GM13977 (cell line): ENCODE measurements around the gene PLEK2.

Experiments
- DNase-seq: peaks from one replicate; pipeline ENCODE4 v3.0.0; 2012; ENCODE audit warnings: low spot score
- CTCF ChIP-seq: IDR thresholded peaks from 2 replicates; pipeline ENCODE4 v1.5.1; 2012; ENCODE audit warnings: mild to moderate bottlenecking, control low read depth; ENCODE audit not compliant: insufficient read depth; ENCODE audit errors: extremely low read depth, missing control alignments
- in situ Hi-C: fragments of 300-500 bp; cut with MboI; formaldehyde crosslinking; loops from one replicate; pipeline ENCODE4 v1.12.0; 2022; ENCODE audit warnings: low sequenced_read_pairs, low pct_unique_long_range_greater_than_20kb, mixed read lengths, inconsistent platforms; ENCODE audit not compliant: unreplicated experiment

Gene PLEK2

GRCh38 chr14:67360470-67361206 is 51.3 kb downstream of the PLEK2 start:
- DNase-seq = no peak
- in situ Hi-C loops = no loop called here
- TF ChIP-seq CTCF = no peak

DNA sequence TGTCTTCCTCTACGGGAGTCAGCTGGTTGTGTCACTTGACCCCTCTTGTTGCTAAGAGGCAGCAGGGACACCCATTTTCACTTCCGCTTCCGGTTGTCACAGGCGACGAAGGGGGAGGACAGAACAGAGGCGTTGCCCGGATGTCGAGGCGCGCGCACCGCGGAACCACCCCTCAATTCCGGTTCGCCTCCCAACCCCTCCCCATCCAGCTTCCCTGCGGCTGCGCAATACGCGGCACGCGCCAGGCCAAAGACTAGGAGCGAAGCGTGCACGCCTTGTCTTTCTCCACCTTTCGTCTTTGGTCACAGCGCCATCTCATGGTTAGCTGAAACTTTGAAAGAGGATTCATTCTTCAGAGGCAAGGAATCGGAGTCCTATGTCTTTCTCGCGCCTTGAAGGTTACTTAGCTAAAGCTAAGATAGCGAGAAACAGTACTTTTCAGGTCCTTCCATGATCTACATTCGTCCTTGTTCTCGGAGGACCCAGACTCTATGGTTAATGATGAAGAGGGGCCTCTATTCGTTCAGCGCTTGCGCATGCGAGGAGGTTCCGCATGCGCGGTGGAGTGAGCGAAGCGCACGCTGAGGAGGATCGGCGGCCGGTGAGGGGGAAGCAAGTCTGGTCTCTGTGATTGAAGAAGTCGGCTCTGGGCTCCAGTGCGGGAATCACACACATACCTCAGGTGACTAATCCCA is 52.0 kb downstream of the PLEK2 start, which contains the start of the genes ATP6V1D and EIF2S1:
TSS of gene ATP6V1D (minus strand) at position 30 of the 695 bp plus-strand sequence. CDS start 106 bp downstream, outside the sequence.
TSS of gene EIF2S1 (plus strand) at position 554 of the 695 bp plus-strand sequence. CDS start 4,440 bp downstream, outside the sequence.
- peak; percentile 94 for DNase-seq
- in situ Hi-C loops = no loop called here
- TF ChIP-seq CTCF = peak; percentile 84

DNA sequence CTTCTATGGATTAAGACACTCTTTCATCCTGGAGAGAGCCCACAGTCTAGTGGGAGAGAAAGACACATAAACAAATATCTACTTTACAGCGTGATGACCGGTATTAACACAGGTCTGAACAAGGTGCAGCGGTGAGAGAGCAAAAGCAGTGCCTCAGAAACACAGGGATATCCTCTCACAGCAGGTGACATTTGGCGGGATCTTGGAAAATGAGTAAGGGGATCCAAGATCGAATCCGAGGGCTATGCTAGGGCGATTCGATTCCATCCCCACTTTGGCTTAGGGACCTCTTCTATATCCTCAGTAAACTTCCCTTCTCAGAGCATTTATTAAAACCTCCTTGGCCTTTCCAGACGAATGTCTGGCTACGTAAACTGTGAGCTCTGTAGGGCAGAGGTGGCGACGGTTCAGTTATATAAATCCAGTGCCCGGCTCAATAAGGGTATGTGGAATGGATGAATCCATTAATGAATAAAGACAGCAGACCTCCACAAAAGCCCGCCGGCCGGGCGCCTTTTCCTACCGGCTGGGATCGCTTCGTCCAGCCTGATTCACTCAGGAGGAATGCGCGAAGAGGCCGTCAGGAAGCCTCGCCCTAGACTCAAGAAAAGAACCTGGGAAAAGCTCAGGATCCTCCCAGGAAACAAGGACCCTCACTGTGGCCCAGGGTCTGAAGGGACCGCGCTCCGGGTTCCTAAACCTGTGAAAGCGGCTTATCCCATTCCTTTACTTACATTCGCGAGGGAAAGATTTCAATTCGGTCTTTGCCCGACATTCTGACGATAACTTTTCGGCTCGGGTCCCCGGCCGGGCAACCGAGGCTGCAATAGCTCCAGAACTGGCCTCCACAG is 52.8 kb downstream of the PLEK2 start:
- TF ChIP-seq CTCF = no peak
- no peak for DNase-seq
- in situ Hi-C loops = no loop called here

DNA sequence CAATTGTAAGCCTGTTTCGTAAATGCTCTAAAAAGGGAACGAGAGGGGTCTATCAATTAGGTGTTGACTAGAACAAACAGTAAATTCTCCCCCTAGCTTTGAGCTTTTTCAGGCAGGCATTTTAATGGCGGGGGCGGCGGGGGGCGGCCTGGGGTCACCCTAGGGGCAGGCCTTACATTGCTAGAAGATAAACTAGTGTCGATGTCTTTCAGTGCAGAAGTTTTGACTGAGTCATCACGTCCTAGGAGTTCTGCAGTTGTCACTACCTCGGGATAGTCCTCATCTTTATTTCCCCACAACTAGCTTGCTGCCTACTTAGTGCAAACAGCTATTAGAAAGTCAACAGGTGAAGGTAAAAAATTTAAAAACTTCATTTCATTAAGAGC is 54.0 kb downstream of the PLEK2 start:
- TF ChIP-seq CTCF = no peak
- in situ Hi-C loops = no loop called here
- DNase-seq = no peak

- DNase-seq = no peak
- in situ Hi-C loops = no loop called here
- TF ChIP-seq CTCF = no peak
Measured at GRCh38 chr14:67357186-67357968, 54.6 kb downstream of the PLEK2 start.

DNA sequence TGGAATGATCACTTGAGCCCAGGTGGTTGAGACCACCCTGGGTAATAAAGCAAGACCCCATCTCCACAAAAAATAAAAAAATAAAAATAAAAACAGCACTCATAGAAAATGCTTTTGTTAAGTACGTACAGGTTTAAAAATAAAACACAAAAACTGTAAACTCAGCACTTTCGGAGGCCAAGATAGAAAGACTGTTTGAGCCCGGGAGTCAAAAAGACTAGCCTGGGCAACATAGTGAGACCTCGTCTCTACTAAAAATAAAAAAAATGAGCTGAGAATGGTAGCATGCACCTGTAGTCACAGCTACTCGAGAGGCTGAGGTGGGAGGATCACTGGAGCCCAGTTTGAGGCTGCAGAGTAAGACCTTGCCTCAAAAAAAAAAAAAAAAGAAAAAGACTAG is 59.9 kb downstream of the PLEK2 start:
- in situ Hi-C loops = no loop called here
- TF ChIP-seq CTCF = no peak
- no peak for DNase-seq
